IPS DF 19.7 (cell line): ENCODE data around the gene GON4L.
"Not testable (repeated sequence)": the region's sequence is repeated elsewhere in the genome, so short reads cannot be mapped to it uniquely, and the experiment has no call there.

Source experiments
- DNase-seq: peaks from one replicate; pipeline ENCODE4 v3.0.0-alpha.2; 2013; ENCODE audit warnings: low read depth, low spot score

Gene GON4L

GRCh38 chr1:155759017-155759416 lies 98.0 kb downstream of the GON4L start:
- DNase-seq, result not testable (repeated sequence)

GRCh38 chr1:155748141-155748540 lies 108.9 kb downstream of the GON4L start:
- not testable (repeated sequence) for DNase-seq

- DNase-seq, result not testable (repeated sequence)
Observed at GRCh38 chr1:155747586-155747985, 109.4 kb downstream of the GON4L start.

GRCh38 chr1:155745284-155746228 lies 111.5 kb downstream of the GON4L start:
- DNase-seq, result peak; percentile 94

- no peak for DNase-seq
Observed at GRCh38 chr1:155744711-155745283, 112.2 kb downstream of the GON4L start.

- DNase-seq, result no peak
Observed at GRCh38 chr1:155741908-155742307, 115.1 kb downstream of the GON4L start.

GRCh38 chr1:155740995-155741394 lies 116.0 kb downstream of the GON4L start:
- no peak for DNase-seq

GRCh38 chr1:155729031-155729898 lies 127.7 kb downstream of the GON4L start:
- peak; percentile 60 for DNase-seq

GRCh38 chr1:155725142-155725541 lies 131.9 kb downstream of the GON4L start:
- no peak for DNase-seq

GRCh38 chr1:155719703-155720102 lies 137.3 kb downstream of the GON4L start:
- no peak for DNase-seq

- DNase-seq, result not testable (repeated sequence)
Observed at GRCh38 chr1:155718524-155719115, 138.4 kb downstream of the GON4L start.

- no peak for DNase-seq
Observed at GRCh38 chr1:155717041-155717440, 140.0 kb downstream of the GON4L start.

GRCh38 chr1:155715777-155716176 lies 141.2 kb downstream of the GON4L start:
- no peak for DNase-seq

- DNase-seq, result not testable (repeated sequence)
Observed at GRCh38 chr1:155715056-155715455, 142.0 kb downstream of the GON4L start.

- no peak for DNase-seq
Observed at GRCh38 chr1:155713075-155713474, 143.9 kb downstream of the GON4L start.

- not testable (repeated sequence) for DNase-seq
Observed at GRCh38 chr1:155712636-155713035, 144.4 kb downstream of the GON4L start.

- not testable (repeated sequence) for DNase-seq
Observed at GRCh38 chr1:155711457-155711856, 145.6 kb downstream of the GON4L start.

- DNase-seq, result no peak
Observed at GRCh38 chr1:155709391-155709790, 147.6 kb downstream of the GON4L start.

GRCh38 chr1:155706139-155706538 lies 150.9 kb downstream of the GON4L start:
- no peak for DNase-seq

GRCh38 chr1:155704414-155704813 lies 152.6 kb downstream of the GON4L start:
- not testable (repeated sequence) for DNase-seq

- no peak for DNase-seq
Observed at GRCh38 chr1:155703216-155703615, 153.8 kb downstream of the GON4L start.
